ENCODE results near the gene RAB11A. TPM values are rescaled to one million over a fixed set of nuclear protein-coding genes. Genes with fewer than 3 reads are reported as not detected.

The RAB11A gene
- total RNA-seq, 2 donors from 2014 or later = 122 to 183 TPM

DNA sequence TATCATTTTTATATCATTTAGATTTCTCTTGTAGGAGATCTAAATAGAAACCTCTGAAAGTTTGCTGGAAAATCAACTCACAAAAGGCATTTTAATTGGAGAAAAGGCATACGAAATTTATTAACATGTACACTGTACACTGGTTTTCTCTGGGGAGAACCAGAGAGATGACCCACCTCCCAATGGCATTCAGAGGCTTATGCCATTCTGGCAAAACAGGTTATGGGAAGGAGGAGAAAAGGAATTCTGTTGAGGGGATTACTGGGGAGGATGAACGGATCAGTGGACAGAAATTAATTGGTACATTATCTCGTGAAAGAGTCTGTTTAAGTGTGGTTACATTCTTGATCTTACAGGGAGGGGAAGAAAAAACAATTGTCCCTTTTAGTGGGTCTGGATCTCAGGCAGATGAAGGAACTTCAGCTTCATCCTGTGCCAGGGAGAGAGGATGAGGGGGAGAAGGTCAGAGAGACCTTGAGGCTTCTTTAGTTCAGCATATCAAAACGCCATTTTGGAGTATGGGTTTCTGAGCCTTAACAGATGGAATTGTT, 16.5 kb downstream of the RAB11A start:
- Histone ChIP-seq H3K36me3 (peaks cover 34% of the 10 kb centered on the region), H3K27ac (no peak overlapping the region), H3K4me3 (no peak overlapping the region), H3K27me3 (no peaks in the 10 kb centered on the region), H3K4me1 (no peaks in the 10 kb centered on the region), H3K9me3 (no peaks in the 10 kb centered on the region)
- TF ChIP-seq, protein P1, sequence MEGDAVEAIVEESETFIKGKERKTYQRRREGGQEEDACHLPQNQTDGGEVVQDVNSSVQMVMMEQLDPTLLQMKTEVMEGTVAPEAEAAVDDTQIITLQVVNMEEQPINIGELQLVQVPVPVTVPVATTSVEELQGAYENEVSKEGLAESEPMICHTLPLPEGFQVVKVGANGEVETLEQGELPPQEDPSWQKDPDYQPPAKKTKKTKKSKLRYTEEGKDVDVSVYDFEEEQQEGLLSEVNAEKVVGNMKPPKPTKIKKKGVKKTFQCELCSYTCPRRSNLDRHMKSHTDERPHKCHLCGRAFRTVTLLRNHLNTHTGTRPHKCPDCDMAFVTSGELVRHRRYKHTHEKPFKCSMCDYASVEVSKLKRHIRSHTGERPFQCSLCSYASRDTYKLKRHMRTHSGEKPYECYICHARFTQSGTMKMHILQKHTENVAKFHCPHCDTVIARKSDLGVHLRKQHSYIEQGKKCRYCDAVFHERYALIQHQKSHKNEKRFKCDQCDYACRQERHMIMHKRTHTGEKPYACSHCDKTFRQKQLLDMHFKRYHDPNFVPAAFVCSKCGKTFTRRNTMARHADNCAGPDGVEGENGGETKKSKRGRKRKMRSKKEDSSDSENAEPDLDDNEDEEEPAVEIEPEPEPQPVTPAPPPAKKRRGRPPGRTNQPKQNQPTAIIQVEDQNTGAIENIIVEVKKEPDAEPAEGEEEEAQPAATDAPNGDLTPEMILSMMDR (IDR thresholded peaks at IDR 0.05) = no peak
- no peak for DNase-seq (ENCODE audit: low spot score)

DNA sequence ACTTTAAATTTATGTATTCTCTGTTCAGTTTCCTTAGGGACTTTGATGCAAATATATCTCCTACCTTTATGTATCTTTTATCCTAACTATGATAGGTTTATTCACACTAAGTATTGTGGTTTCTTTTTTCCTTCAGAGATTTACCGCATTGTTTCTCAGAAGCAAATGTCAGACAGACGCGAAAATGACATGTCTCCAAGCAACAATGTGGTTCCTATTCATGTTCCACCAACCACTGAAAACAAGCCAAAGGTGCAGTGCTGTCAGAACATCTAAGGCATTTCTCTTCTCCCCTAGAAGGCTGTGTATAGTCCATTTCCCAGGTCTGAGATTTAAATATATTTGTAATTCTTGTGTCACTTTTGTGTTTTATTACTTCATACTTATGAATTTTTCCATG, 18.3 kb downstream of the RAB11A start:
- H3K36me3 ChIP-seq = peaks cover 18% of the 10 kb centered on the region

DNA sequence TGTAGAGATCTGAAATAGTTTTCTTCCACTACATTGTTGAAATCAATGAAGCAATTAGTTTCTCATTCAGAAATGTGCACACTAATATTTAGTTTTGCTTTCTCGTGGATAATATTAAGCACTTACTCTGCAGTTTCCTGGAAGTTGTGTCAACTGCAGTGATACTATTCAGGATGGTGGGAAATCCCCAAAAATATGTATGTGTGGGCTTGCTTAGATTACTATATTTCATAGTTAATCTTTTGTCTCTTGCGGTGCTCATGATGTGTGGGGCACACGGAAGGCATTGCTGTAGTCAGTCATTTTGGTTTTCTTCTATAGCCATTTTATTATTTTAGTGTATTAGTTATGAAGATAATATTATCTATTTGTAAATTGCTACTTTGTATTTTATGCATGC, 19.7 kb downstream of the RAB11A start:
- H3K27ac ChIP-seq = no peak overlapping the region
- no peaks in the 10 kb centered on the region for H3K4me1 ChIP-seq
- H3K36me3 ChIP-seq = peaks cover 26% of the 10 kb centered on the region
- H3K9me3 ChIP-seq = no peaks in the 10 kb centered on the region
- H3K4me3 ChIP-seq = no peak overlapping the region
- H3K27me3 ChIP-seq = no peaks in the 10 kb centered on the region
- TF ChIP-seq, protein P1 (IDR thresholded peaks at IDR 0.05) = no peak
- DNase-seq (ENCODE audit: low spot score) = no peak

More for the DNA sequence above, 18.3 kb downstream of the RAB11A start:
- TF ChIP-seq, protein P1 (IDR thresholded peaks at IDR 0.05) = no peak
- no peaks in the 10 kb centered on the region for H3K27me3 ChIP-seq
- H3K4me1 ChIP-seq = no peaks in the 10 kb centered on the region
- H3K27ac ChIP-seq = no peak overlapping the region
- DNase-seq (ENCODE audit: low spot score) = no peak
- H3K9me3 ChIP-seq = no peaks in the 10 kb centered on the region
- H3K4me3 ChIP-seq = no peak overlapping the region

DNA sequence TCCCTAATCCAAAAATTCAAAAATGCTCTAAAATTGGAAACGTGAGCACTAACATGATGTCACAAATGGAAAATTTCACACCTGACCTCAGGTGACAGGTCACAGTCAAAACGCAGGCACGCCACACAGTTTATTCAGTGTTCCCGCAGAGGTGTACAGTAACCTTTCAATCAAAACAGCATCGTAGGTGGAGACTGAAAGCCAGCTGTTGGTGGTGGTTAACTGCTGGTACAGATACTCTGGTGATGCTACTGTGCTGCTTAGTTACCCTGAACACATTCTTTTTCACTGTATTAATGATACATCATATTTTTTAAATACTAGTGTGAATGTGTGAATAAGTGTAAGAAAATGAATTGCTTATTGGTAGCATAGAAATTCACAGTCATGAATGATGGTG, 23.8 kb downstream of the RAB11A start:
- Histone ChIP-seq H3K27me3 (no peaks in the 10 kb centered on the region), H3K27ac (no peak overlapping the region), H3K9me3 (no peaks in the 10 kb centered on the region), H3K4me3 (no peak overlapping the region), H3K4me1 (no peaks in the 10 kb centered on the region), H3K36me3 (peaks cover 15% of the 10 kb centered on the region)
- TF ChIP-seq, protein P1 (IDR thresholded peaks at IDR 0.05) = no peak
- DNase-seq (ENCODE audit: low spot score) = no peak

DNA sequence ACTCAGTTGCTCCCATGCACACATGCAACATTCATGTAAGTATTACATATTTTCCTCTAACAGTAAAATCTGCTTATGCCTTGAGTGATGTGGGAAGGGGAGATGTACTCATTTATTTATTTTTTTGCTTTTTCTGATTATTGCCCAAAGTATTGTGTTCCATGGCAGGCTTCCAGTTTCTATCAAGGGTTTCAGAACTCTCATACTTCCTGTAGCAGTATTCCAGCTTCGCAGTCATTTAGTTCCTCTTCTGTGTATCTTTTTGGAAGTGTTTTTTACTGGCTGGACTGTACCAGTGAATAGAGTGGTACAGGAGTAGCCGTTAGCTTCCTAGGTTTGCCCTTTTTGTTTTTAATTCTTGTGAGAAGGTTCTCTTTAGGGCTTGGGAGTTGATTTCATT, 26.9 kb downstream of the RAB11A start:
- Histone ChIP-seq H3K36me3 (peaks cover 32% of the 10 kb centered on the region), H3K27ac (no peak overlapping the region)
- no peak for DNase-seq (ENCODE audit: low spot score)

More for the DNA sequence above, 26.9 kb downstream of the RAB11A start:
- Histone ChIP-seq H3K9me3 (no peaks in the 10 kb centered on the region), H3K4me3 (no peak overlapping the region), H3K4me1 (no peaks in the 10 kb centered on the region), H3K27me3 (no peaks in the 10 kb centered on the region)
- TF ChIP-seq, protein P1 (IDR thresholded peaks at IDR 0.05) = no peak

All from right atrium auricular region (tissue), 2 donors.